Brain microvascular endothelial cell (primary cell): ENCODE results near the gene USP10.

Experiments used
- DNase-seq: peaks from one replicate; pipeline ENCODE4 v3.0.0-alpha.2; 2020
- H3K27ac ChIP-seq: fragments of 250-450 bp; sonication (Bioruptor Pico); 2 replicates; pipeline ENCODE4 v1.5.1; 2020; ENCODE audit warnings: mild to moderate bottlenecking, moderate library complexity
- H3K27me3 ChIP-seq: fragments of 250-450 bp; sonication (Bioruptor Pico); replicated peaks from 2 replicates; pipeline ENCODE4 v1.5.1; 2020; ENCODE audit warnings: mild to moderate bottlenecking
- H3K36me3 ChIP-seq: fragments of 250-450 bp; sonication (Bioruptor Pico); replicated peaks from 2 replicates; pipeline ENCODE4 v1.5.1; 2020; ENCODE audit warnings: mild to moderate bottlenecking
- H3K4me3 ChIP-seq: 2 replicates; pipeline ENCODE4 v1.5.1; 2011; ENCODE audit warnings: low read depth, mild to moderate bottlenecking, control low read depth, low read length, moderate library complexity
- in situ Hi-C: cut with HindIII; loops from 2 replicates; pipeline ENCODE4 v1.10.0; 2017; ENCODE audit warnings: low sequenced_read_pairs, low pct_ligation_motif_present
- TF ChIP-seq, protein P1 (sequence below): IDR thresholded peaks from 2 replicates; pipeline ENCODE4 v1.5.1; 2011; ENCODE audit warnings: low read depth, mild to moderate bottlenecking, moderate library complexity, low read length, control low read depth, inconsistent platforms; ENCODE audit errors: missing control alignments

The USP10 gene

DNA sequence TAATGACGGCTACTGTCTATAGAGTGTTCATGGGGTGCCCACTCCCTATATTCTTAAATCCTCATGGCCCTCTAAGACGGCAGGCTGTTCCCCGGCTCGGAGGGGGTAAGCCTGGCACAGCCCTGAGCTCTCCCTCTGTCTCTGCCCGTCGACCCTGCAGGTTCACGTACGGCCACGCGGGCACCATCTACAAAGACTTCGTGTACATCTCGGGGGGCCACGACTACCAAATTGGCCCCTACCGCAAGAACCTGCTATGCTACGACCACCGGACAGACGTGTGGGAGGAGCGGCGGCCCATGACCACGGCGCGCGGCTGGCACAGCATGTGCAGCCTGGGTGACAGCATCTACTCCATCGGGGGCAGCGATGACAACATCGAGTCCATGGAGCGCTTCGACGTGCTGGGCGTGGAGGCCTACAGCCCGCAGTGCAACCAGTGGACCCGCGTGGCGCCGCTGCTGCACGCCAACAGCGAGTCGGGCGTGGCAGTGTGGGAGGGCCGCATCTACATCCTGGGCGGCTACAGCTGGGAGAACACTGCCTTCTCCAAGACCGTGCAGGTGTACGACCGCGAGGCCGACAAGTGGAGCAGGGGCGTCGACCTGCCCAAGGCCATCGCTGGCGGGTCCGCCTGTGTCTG lies 38.3 kb upstream of the USP10 start:
- Histone ChIP-seq H3K36me3 (peaks cover 55% of the 10 kb centered on the region), H3K27ac (no peak overlapping the region), H3K4me3 (no peak overlapping the region), H3K27me3 (no peaks in the 10 kb centered on the region)
- TF ChIP-seq, protein P1, sequence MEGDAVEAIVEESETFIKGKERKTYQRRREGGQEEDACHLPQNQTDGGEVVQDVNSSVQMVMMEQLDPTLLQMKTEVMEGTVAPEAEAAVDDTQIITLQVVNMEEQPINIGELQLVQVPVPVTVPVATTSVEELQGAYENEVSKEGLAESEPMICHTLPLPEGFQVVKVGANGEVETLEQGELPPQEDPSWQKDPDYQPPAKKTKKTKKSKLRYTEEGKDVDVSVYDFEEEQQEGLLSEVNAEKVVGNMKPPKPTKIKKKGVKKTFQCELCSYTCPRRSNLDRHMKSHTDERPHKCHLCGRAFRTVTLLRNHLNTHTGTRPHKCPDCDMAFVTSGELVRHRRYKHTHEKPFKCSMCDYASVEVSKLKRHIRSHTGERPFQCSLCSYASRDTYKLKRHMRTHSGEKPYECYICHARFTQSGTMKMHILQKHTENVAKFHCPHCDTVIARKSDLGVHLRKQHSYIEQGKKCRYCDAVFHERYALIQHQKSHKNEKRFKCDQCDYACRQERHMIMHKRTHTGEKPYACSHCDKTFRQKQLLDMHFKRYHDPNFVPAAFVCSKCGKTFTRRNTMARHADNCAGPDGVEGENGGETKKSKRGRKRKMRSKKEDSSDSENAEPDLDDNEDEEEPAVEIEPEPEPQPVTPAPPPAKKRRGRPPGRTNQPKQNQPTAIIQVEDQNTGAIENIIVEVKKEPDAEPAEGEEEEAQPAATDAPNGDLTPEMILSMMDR, result no peak
- in situ Hi-C loops, result no loop called here
- DNase-seq, result no peak

DNA sequence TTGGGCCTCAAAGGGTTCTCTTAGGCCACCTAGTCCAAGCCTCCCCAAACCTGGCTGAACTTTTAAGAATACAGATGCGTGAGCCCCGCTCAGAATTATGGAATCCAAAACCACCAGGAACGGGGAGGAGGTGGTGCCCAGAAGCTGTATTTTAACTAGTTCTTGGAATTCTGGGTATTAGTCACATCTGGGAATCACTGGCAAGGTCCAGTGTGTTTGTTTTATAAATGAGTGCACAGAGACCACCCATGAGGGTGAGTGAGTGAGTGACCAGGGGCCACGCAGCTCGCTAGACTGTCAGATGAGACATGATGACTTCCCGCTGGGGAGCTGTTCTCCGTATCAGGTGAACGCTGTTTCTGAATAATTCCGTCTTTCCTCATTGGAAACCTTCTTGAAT lies 37.3 kb upstream of the USP10 start:
- in situ Hi-C loops, result no loop called here
- H3K4me3 ChIP-seq, result no peak overlapping the region
- H3K27me3 ChIP-seq, result no peaks in the 10 kb centered on the region
- DNase-seq, result no peak
- peaks cover 48% of the 10 kb centered on the region for H3K36me3 ChIP-seq
- no peak overlapping the region for H3K27ac ChIP-seq
- TF ChIP-seq, protein P1, result no peak

DNA sequence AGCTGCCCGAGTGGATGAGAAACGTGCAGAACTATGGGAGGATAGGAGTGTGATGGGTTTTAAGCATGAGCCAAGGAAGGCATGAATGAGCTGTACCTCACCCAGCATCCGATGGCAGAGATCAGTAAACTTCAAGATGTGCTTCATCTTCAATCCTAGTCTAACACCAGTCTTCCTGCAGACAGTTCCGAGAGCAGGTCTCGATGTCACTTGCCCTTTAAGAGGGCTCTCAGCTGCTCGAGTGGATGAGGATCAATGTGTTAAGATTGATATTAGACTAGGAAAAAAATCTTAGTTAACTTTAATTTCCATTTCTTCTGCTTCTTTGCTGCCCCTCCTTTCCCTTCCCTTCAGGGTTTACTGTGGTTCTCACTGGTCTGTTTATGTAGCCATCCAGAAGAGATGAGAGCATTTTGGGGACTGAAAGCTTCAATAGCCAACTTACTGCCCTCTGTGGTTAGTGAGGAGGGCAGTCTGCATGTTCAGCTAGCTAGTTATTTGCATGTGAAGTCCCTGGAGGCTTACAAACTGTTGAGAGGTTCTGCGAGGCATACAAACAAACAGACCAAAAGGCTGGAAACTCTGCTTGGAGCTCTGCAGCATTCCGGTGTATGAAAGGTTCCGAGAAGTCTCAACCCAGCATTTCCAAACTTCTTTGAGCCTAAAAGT lies 36.2 kb upstream of the USP10 start:
- TF ChIP-seq, protein P1, result no peak
- H3K4me3 ChIP-seq, result no peak overlapping the region
- in situ Hi-C loops, result no loop called here
- H3K36me3 ChIP-seq, result peaks cover 38% of the 10 kb centered on the region
- H3K27me3 ChIP-seq, result no peaks in the 10 kb centered on the region
- H3K27ac ChIP-seq, result no peak overlapping the region
- no peak for DNase-seq

DNA sequence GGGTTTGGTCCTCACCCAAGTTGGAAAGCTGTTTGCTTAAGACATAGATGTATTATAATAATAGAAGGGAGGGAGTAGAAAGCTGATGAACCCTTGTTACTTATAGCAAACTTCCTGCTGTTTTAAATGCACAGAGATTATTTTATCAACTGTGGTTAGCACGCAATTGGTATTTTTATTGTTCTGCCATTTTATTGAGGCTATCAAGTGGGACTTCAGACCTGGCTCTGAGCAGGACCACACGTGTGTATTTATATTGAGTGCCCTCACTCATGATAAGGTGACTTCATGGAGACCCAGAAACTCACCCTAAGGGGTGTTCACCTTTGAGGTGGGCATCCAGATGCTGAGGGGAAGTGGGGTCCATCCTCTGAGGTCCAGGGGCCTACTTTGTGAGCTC lies 34.4 kb upstream of the USP10 start:
- TF ChIP-seq, protein P1, result no peak
- in situ Hi-C loops, result no loop called here
- no peak for DNase-seq

DNA sequence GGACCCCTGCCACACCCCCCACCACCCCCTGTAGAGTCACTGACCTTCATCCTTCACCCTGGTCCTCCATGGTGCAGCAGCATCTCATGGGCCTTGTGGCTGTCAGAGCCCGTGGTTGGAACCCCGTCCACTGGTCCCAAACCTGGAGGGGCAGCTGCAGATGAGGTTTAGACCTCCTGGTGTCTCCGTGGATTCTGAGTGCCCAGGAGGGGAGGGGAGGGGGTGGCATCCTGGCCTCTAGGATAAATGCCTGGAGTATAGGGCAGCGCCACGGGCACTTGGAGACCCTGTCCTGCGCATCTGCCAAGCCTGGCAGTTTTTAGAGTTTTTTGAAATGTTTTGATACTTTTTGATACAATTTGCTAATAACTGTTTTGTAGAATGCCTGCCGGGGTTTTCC lies 34.0 kb upstream of the USP10 start:
- Histone ChIP-seq H3K36me3 (peaks cover 18% of the 10 kb centered on the region), H3K27ac (no peak overlapping the region), H3K27me3 (no peaks in the 10 kb centered on the region), H3K4me3 (no peak overlapping the region)
- TF ChIP-seq, protein P1, result no peak
- DNase-seq, result no peak
- in situ Hi-C loops, result no loop called here

More for the DNA sequence above, 34.4 kb upstream of the USP10 start:
- Histone ChIP-seq H3K27ac (no peak overlapping the region), H3K36me3 (peaks cover 23% of the 10 kb centered on the region), H3K27me3 (no peaks in the 10 kb centered on the region), H3K4me3 (no peak overlapping the region)
